ENCODE measurements around the gene KLHL25. TPM values are rescaled to one million over a fixed set of nuclear protein-coding genes. Genes with fewer than 3 reads are reported as not detected.

KLHL25 gene
- total RNA-seq, 1 experiment from 2014 or later: 6.4 TPM

DNA sequence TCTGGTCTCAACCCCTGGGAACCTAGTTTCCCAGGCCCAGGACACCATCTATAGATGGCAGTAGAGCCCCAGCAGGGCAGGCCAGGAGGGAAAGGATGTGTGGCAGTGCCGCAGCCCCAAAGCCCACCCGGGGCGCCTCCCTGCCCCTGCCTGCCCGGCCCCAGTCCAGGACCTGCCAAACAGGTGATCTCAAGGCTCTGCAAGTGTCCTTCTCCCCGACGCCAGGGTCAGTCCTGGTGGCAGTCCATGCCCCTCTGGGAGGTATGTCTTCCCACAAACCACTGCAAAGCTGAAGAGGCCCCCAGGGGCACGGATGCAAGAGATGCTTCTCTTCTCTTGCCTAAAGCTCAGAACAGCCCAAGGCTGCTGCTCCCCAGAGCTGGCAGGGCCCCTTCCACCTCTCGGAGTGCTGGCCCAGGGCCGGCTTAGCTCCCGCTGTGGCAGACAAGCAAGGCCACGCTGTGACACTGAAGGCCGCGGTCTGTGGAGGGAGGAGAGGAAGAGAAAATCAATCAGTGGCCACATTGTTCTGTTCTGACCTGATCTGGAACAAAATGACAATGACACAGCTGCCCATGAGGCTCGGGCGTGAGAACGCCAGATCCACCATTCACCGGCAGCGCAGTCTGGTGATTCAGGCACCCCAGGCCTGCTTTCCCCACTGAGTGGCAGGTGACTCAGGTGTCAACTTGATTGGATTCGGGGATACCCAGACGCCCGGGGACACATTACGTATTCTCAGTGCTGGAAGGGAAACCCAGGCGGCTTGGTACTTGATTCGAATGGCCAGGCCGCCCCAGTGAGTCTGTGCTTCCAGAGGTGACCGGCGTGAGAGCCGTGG, 34.0 kb downstream of the KLHL25 start:
- no peak for DNase-seq (ENCODE audit: low spot score)

DNA sequence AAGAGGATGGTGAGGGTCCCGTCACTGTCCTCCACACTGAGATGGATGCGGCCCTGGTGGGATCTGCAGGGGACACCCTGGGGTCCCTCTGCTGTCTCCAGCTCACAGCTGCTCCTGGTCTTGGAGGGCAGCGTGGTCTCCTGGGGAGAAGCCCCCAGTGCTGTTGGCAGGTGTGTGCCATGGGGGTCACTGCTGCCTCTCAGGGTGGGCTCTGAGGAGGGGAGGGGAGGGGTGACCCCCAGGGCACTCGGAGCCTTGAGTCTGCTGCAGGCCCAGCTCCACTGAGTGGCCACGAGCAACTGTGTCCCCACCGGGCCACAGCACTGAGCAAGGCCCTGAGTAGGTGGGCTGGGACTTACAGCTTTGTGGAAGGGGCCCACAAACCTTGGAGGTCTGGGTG, 34.7 kb downstream of the KLHL25 start:
- DNase-seq (ENCODE audit: low spot score): no peak

DNA sequence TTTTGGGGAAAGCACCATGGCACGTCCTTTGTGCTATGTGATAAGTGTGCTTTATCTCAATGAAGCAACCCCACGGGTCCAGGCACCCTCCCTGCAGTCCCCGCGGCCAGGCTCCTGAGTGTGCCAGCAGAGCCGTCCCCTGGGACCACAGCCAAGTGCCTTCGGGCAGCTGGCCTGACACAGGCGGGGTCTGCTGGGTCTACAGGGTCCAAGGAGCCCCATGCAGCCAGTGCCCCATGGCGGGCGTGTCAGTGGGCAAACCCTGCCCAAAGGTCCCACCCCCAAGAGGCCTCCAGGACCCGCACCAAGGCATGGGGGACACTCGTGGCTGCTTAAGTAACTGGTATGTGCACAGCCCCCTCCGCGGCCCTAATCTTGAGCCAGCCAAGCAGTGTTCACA, 35.3 kb downstream of the KLHL25 start:
- no peak for DNase-seq (ENCODE audit: low spot score)

DNA sequence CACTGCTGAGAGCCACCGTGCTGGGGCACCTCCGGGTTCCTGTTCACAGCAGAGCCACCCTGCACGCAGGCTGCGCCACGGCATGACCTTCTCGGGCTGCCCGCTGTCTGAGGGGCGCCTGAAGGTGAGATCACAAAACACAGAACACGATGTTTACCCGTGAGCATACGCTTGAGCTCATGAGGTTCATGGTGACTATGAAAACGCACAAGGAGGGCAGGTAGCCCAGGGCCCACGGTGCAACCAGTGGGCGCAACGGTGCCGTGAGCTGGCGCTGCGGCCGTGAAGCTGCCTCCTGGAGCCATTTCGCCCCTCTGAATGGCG, 36.1 kb downstream of the KLHL25 start:
- no peak for DNase-seq (ENCODE audit: low spot score)

- DNase-seq (ENCODE audit: low spot score): no peak
These were observed 36.6 kb downstream of the KLHL25 start for GRCh38 chr15:85757939-85758654.

DNA sequence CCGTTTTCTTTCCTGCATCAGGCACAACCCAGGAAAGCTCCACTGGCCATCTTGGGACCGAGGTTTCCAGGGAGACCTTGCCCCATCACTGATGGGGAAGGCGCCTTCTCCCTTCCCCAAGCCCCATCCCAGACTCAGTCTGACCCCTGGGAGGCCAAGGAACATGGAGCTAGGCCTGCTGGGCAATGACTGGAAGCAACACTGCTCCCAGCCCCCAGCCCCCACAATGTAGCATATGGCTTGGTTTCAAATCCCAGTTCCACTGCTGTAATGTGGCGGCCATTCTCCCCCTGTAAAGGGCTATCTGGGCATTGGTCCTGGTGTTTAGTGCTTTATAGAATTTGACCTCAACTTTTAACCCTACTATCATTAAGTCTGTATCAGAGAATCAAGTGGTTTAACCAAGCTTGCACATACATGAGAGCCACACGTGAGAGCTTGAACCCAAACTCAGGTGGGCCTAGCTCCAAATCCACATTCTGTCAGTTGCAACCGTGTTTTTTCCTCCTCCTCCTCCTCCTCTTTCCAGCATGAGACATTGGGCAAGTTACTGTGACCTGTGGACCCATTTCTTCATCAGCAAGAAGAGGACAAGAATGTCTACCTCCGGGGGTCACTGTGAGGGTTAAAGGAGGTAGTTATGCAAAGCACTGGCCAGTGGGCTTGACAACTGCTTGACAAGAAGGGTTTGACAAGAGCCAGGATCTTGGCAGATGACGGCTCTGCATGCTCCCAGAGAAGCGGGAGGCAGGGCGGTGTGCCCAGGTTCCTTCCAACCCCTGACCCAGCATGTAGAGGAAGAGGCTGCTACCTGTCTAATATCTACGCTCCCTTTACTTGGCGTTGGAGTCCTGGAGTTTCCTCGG, 37.4 kb downstream of the KLHL25 start:
- DNase-seq (ENCODE audit: low spot score): no peak

GRCh38 chr15:85756411-85757072, 38.2 kb downstream of the KLHL25 start:
- no peak for DNase-seq (ENCODE audit: low spot score)

DNA sequence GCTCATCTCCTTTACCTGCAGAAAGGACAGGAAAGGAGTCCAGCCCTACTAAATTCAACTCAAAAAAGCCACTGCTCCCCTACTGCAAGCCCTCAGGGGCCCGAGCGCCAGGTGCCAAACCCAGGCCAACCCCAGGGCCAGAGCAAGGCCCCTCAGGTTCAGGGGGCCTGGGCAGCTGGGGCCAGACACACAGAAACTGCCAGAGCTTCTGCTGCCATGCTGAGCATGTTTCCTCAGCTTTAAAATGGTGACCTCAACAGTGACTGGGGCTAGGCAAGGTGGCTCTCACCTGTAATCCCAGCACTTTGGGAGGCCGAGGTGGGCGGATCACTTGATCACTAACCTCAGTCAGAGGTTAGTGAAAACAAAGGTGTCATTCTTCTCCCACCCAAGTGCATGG, 38.8 kb downstream of the KLHL25 start:
- no peak for DNase-seq (ENCODE audit: low spot score)

GRCh38 chr15:85755471-85755870, 39.3 kb downstream of the KLHL25 start:
- no peak for DNase-seq (ENCODE audit: low spot score)

DNA sequence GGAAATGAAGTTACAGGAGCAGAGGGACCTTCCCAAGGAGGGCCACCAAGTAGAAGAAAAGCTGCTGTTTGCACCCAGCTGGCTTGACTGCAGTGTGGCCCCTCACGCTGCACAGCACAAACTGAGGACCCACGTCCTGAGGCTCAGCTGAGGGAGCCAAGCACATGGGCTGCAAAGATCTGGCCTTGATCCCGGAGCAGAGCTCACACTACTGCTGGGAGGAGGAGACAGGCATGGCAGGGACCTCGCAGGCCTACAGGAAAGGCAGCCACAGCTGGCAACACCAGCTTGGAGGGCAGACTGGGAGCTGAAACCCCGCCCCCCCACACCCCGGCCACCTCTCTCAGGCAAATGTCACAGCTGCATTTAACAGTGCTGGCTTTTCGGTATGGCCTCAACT, 39.7 kb downstream of the KLHL25 start:
- DNase-seq (ENCODE audit: low spot score): no peak

DNA sequence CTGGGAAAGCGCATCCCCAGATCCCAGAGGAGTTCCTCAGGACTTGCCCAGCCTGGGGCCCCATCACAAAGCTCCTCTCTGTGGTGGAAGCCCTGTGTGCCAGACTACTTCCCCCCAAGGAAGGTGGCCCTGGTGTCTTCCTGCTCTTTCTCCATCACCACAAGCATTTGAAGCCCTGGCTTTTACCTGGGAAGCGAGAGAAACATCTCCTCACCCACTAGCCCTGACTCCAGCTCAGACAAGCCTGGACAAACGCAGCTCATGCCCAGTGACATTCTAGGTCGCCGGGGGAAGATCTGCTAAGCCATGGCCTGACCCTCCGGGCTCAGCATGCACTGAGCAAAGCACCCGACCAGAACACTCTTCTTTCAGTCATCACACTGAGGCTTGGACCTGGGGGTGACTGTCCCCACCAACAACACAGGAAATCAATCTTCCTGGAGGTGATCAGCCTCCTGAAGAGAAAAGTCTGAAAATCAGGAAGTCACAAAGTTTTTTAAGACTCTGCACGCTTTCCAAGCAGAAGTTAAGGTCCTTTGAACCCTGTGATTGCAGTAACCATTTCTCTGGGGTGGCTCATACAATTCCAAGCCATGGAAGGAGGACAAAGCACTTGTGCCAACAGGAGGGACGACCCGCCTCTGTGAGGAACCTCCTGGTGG, 40.8 kb downstream of the KLHL25 start:
- no peak for DNase-seq (ENCODE audit: low spot score)

- no peak for DNase-seq (ENCODE audit: low spot score)
These were observed 41.5 kb downstream of the KLHL25 start for GRCh38 chr15:85753261-85753660.

- DNase-seq (ENCODE audit: low spot score): peak; percentile 22
These were observed 42.2 kb downstream of the KLHL25 start for GRCh38 chr15:85752491-85752961.

- no peak for DNase-seq (ENCODE audit: low spot score)
These were observed 42.6 kb downstream of the KLHL25 start for GRCh38 chr15:85752124-85752475.

GRCh38 chr15:85751291-85752123, 43.2 kb downstream of the KLHL25 start:
- DNase-seq (ENCODE audit: low spot score): no peak

DNA sequence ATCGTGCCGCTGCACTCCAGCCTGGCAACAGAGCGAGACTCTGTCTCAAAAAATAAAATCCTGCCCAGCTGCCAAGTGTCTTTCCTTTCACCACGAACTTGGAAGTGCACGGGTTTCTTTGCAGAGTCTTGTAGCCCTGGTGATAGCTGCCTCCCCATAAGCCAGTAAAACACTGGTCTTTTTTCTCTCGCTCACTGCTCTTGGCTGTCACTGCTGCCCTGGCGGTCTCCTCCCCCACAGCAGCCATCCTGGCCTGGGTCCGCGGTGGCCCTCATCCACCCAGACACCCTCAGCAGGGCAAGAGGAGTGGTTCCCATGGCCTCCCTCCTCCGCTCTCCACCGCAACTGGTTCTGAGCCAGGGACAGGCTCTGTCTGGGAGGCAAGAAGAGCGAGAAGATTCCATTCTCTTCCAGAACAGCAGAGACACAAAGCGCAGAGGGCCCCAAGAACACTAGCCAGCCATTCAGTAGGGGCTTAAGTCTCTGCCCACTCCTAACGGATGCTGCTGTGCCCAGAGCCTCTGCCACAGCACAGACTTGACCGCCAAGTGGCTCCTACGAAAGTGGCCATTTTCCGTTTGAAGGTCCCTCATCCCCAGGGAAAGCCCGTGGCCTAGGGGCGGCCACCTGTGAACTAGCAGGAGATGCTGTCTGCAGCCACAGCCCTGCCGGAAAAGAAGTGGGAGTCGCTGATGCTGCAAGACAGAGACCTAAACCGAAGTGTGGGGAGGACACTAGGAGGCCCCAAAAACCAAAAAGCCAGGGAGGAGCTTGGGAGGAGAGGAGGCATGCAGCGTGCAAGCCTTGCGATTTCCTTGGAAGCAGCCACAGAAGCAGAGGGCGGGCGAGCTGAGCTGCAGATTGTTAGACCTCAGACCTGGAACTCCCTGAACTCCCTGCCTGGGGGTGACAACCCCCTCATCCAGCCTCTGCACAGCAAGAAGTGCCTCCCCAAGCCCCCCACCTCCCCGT, 44.1 kb downstream of the KLHL25 start:
- DNase-seq (ENCODE audit: low spot score): no peak

DNA sequence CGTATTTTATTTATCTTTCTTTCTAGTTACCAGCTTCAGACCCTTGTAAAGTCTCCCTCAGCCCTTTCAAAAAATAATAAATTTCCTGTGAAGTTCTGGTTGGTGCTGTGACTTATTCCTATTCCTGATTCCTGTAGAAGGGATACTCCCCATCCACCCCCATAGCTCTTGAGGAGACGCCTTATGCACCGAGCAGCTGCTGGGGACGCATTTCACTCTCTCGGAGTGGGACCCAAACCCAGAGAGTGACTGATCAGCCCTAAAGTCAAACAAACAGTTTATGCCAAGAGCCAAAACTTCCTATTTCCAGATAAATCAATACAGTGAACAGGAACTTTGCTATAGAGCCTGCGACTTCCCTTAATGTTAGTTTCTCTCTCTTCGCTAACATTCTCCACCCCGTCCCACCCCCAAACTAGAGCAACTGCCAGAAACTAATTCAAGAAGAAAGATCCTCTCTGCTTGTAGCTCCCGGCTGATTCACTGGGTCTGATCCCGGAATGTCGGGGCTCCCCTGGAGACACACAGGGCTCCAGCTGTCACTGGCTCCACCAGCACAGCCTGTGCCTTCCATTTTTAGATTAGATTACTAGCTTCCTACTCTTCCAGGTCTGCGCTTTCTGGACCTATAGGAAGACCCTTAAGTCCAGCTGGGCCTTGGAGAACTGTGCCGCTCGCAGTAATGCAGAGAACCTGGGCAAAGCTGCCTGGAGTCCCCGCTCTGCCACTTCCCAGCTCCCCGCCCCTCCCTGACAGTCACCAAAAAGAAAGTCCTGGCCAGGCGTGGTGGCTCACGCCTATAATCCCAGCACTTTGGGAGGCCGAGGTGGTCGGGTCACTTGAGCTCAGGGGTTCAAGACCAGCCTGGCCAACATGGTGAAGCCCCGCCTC, 45.2 kb downstream of the KLHL25 start:
- DNase-seq (ENCODE audit: low spot score): no peak

- DNase-seq (ENCODE audit: low spot score): no peak
These were observed 46.0 kb downstream of the KLHL25 start for GRCh38 chr15:85748729-85749128.
